Neural cell (in vitro differentiated cells): Measurements from ENCODE around the gene FAM53A. TPM values are rescaled to one million over a fixed set of nuclear protein-coding genes. Genes with fewer than 3 reads are reported as not detected.

Experiments used
- H2AFZ ChIP-seq: fragments of 200-600, 300-800 bp; sonication (generic), shearing (Covaris generic); 2 replicates; pipeline ENCODE4 v1.6.0; 2014; ENCODE audit warnings: low read depth, mild to moderate bottlenecking, antibody characterized with exemption, low read length, moderate library complexity
- H3F3A ChIP-seq: fragments of 200-600 bp; shearing (Covaris generic); 2 replicates; pipeline ENCODE4 v1.6.1; 2016; ENCODE audit warnings: mild to moderate bottlenecking, moderate library complexity, mixed read lengths, antibody characterized with exemption, low read length; ENCODE audit not compliant: insufficient read depth, poor library complexity, severe bottlenecking
- H3K27ac ChIP-seq: fragments of 200-600, 300-800 bp; sonication (generic), shearing (Covaris generic); 2 replicates; pipeline ENCODE4 v1.5.1; 2014; ENCODE audit warnings: mild to moderate bottlenecking, low read length, moderate library complexity
- H3K27me3 ChIP-seq: fragments of 300-800, 200-600 bp; sonication (generic), shearing (Covaris generic); 2 replicates; pipeline ENCODE4 v1.6.0; 2014; ENCODE audit warnings: mild to moderate bottlenecking, low read depth, low read length, moderate library complexity; ENCODE audit not compliant: insufficient read depth
- H3K36me3 ChIP-seq: fragments of 300-800, 200-600 bp; sonication (generic), shearing (Covaris generic); 2 replicates; pipeline ENCODE4 v1.5.1; 2014; ENCODE audit warnings: mild to moderate bottlenecking, antibody characterized with exemption, low read length, moderate library complexity; ENCODE audit not compliant: insufficient read depth
- H3K4me2 ChIP-seq: fragments of 300-800, 200-600 bp; sonication (generic), shearing (Covaris generic); 2 replicates; pipeline ENCODE4 v1.6.0; 2014; ENCODE audit warnings: mild to moderate bottlenecking, low read length
- H3K4me3 ChIP-seq: fragments of 300-800, 200-600 bp; sonication (generic), shearing (Covaris generic); 2 replicates; pipeline ENCODE4 v1.5.1; 2014; ENCODE audit warnings: mild to moderate bottlenecking, low read length, moderate library complexity
- H3K79me2 ChIP-seq: fragments of 200-600 bp; shearing (Covaris generic); replicated peaks from 2 replicates; pipeline ENCODE4 v1.6.0; 2014; ENCODE audit warnings: mild to moderate bottlenecking, low read length, moderate library complexity; ENCODE audit not compliant: insufficient read depth
- H3K9ac ChIP-seq: fragments of 300-800, 200-600 bp; sonication (generic), shearing (Covaris generic); 2 replicates; pipeline ENCODE4 v1.6.1; 2016; ENCODE audit warnings: mild to moderate bottlenecking, low read length, mixed read lengths
- H3K9me2 ChIP-seq: fragments of 200-600 bp; shearing (Covaris generic); 2 replicates; pipeline ENCODE4 v1.6.1; 2016; ENCODE audit warnings: mild to moderate bottlenecking, low read length, mixed read lengths; ENCODE audit not compliant: insufficient read depth
- H3K9me3 ChIP-seq: fragments of 200-600, 300-800 bp; sonication (generic), shearing (Covaris generic); 2 replicates; pipeline ENCODE4 v1.6.1; 2016; ENCODE audit warnings: mild to moderate bottlenecking, mixed run types, low read length, moderate library complexity, mixed read lengths
- H4K20me1 ChIP-seq: fragments of 200-600 bp; shearing (Covaris generic); 2 replicates; pipeline ENCODE4 v1.6.1; 2016; ENCODE audit warnings: mild to moderate bottlenecking, mixed run types; ENCODE audit not compliant: insufficient read depth
- CTCF ChIP-seq: fragments of 450-650 bp; IDR thresholded peaks from 2 replicates; pipeline ENCODE4 v1.5.1; 2014; ENCODE audit warnings: antibody characterized with exemption, mild to moderate bottlenecking, moderate library complexity; ENCODE audit not compliant: poor library complexity, severe bottlenecking
- EP300 ChIP-seq: fragments of 450-650 bp; conservative IDR thresholded peaks from 2 replicates; pipeline ENCODE4 v1.6.1; 2014; ENCODE audit warnings: antibody characterized with exemption, mild to moderate bottlenecking, moderate library complexity; ENCODE audit not compliant: poor library complexity, severe bottlenecking
- EZH2 ChIP-seq: fragments of 200-600, 300-800 bp; shearing (Covaris generic), sonication (generic); IDR thresholded peaks from 2 replicates; pipeline ENCODE4 v1.6.1; 2014; ENCODE audit warnings: antibody characterized with exemption, low read length, borderline replicate concordance, mild to moderate bottlenecking; ENCODE audit not compliant: insufficient read depth, poor library complexity, severe bottlenecking
- MXI1 ChIP-seq: fragments of 450-650 bp; conservative IDR thresholded peaks from 2 replicates; pipeline ENCODE4 v1.6.1; 2014; ENCODE audit warnings: antibody characterized with exemption, mild to moderate bottlenecking; ENCODE audit not compliant: poor library complexity, severe bottlenecking
- POLR2AphosphoS5 ChIP-seq: IDR thresholded peaks from 2 replicates; pipeline ENCODE4 v1.6.1; 2012
- RAD21 ChIP-seq: fragments of 450-650 bp; conservative IDR thresholded peaks from 2 replicates; pipeline ENCODE4 v1.6.1; 2014; ENCODE audit warnings: antibody characterized with exemption, mild to moderate bottlenecking, moderate library complexity
- SMC3 ChIP-seq: fragments of 450-650 bp; conservative IDR thresholded peaks from 2 replicates; pipeline ENCODE4 v1.6.1; 2014; ENCODE audit warnings: antibody characterized with exemption, mild to moderate bottlenecking, moderate library complexity; ENCODE audit not compliant: poor library complexity
- TAF1 ChIP-seq: IDR thresholded peaks from 2 replicates; pipeline ENCODE4 v1.6.1; 2012; ENCODE audit warnings: low read depth
- polyA plus RNA-seq: library from polyadenylated mRNA; depleted of rRNA; stranded (reverse); fragments of >200 nt; gene quantifications from 2 replicates; pipeline ENCODE4 v1.2.3, GENCODE V29; 2014
- TF ChIP-seq, protein P1 (sequence below): IDR thresholded peaks from 2 replicates; pipeline ENCODE4 v1.6.1; 2012; ENCODE audit warnings: borderline replicate concordance

The FAM53A gene
- polyA plus RNA-seq, 1 donor from 2014 or later: not detected

- no peaks in the 10 kb centered on the region for H3F3A ChIP-seq
- peaks cover 14% of the 10 kb centered on the region for H3K9me3 ChIP-seq
- H3K4me3 ChIP-seq: no peak overlapping the region
- no peak for TF ChIP-seq EZH2
- peak; percentile 55 for TF ChIP-seq POLR2AphosphoS5
- peak; percentile 9 for TF ChIP-seq EP300
- no peaks in the 10 kb centered on the region for H3K9me2 ChIP-seq
- no peaks in the 10 kb centered on the region for H3K27me3 ChIP-seq
- no peak overlapping the region for H3K4me2 ChIP-seq
- no peaks in the 10 kb centered on the region for H4K20me1 ChIP-seq
- no peak overlapping the region for H3K9ac ChIP-seq
- no peaks in the 10 kb centered on the region for H3K79me2 ChIP-seq
- H2AFZ ChIP-seq: no peak overlapping the region
- no peak overlapping the region for H3K27ac ChIP-seq
- no peaks in the 10 kb centered on the region for H3K36me3 ChIP-seq
Observed at GRCh38 chr4:1593458-1593857, 90.7 kb downstream of the FAM53A start.

DNA sequence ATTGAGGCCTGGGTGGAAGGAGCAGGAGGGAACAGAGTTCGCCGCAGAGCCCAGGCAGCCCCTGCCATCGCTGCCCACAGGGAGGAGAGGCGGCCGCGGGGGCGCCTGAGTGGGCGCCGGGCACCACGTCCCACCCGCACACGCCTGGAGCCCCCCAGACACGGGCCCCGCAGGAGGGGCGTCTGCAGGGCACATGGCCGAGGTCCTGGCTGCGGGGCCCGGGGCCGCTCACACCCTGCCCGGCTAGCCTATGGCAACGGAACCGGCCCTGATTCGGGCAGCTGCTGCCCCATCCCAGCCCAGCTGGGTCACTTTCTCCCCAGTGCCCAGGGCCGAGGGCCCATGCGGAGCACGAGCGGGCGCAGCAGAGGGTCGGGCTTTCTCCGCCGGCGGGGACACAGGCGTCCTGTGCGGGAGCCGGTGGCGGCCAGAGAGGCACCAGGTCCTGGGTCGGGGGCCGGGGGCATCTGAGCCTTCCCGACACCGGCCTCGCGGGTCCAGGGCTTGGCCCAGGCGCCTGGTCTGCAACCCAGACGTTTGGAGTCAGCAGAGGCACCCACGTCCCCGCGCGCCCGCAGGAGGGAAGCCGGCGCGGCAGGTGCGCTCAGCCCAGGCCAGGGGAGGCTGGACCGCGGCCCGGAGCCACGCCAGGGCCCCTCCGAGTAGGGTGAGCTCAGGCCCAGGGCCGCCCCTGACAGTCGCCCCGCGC lies 91.2 kb downstream of the FAM53A start:
- Histone ChIP-seq H2AFZ (no peak overlapping the region), H3K27ac (no peak overlapping the region), H3F3A (no peaks in the 10 kb centered on the region), H3K4me3 (no peak overlapping the region), H3K9ac (no peak overlapping the region), H3K36me3 (no peaks in the 10 kb centered on the region), H3K9me3 (peaks cover 20% of the 10 kb centered on the region), H4K20me1 (no peaks in the 10 kb centered on the region), H3K4me2 (no peak overlapping the region), H3K9me2 (no peaks in the 10 kb centered on the region), H3K79me2 (no peaks in the 10 kb centered on the region), H3K27me3 (no peaks in the 10 kb centered on the region)
- TF ChIP-seq POLR2AphosphoS5 (no peak), TAF1 (no peak), CTCF (no peak), EP300 (no peak), MXI1 (no peak), EZH2 (no peak), SMC3 (no peak), RAD21 (no peak)
- TF ChIP-seq, protein P1, sequence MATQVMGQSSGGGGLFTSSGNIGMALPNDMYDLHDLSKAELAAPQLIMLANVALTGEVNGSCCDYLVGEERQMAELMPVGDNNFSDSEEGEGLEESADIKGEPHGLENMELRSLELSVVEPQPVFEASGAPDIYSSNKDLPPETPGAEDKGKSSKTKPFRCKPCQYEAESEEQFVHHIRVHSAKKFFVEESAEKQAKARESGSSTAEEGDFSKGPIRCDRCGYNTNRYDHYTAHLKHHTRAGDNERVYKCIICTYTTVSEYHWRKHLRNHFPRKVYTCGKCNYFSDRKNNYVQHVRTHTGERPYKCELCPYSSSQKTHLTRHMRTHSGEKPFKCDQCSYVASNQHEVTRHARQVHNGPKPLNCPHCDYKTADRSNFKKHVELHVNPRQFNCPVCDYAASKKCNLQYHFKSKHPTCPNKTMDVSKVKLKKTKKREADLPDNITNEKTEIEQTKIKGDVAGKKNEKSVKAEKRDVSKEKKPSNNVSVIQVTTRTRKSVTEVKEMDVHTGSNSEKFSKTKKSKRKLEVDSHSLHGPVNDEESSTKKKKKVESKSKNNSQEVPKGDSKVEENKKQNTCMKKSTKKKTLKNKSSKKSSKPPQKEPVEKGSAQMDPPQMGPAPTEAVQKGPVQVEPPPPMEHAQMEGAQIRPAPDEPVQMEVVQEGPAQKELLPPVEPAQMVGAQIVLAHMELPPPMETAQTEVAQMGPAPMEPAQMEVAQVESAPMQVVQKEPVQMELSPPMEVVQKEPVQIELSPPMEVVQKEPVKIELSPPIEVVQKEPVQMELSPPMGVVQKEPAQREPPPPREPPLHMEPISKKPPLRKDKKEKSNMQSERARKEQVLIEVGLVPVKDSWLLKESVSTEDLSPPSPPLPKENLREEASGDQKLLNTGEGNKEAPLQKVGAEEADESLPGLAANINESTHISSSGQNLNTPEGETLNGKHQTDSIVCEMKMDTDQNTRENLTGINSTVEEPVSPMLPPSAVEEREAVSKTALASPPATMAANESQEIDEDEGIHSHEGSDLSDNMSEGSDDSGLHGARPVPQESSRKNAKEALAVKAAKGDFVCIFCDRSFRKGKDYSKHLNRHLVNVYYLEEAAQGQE: no peak
